Adrenal gland (tissue), 12 donors: ENCODE results near the gene SHANK3. TPM values are rescaled to one million over a fixed set of nuclear protein-coding genes. Genes with fewer than 3 reads are reported as not detected.

Experiments used
- DNase-seq, 7 donors: peaks; one replicate each; pipeline ENCODE4 v3.0.0-alpha.2; 2019 to 2020
- H3K27ac ChIP-seq, 5 donors: fragments of 200-600 bp; sonication (generic) in 4 of 5; 1 replicate in 3 of 5; 2 replicates in 2 of 5; pipeline versions ENCODE4 v1.5.1 to v1.8.0; 2016 to 2020; ENCODE audit warnings: mild to moderate bottlenecking in 1 of 5
- H3K27me3 ChIP-seq: fragments of 200-600 bp; 2 replicates; pipeline ENCODE4 v1.8.0; 2021
- H3K36me3 ChIP-seq, 2 donors: fragments of 200-600 bp; replicated peaks in 1 of 2; 1 replicate in 1 of 2; 2 replicates in 1 of 2; pipeline versions ENCODE4 v1.5.1 to v1.8.0; 2018 to 2022
- H3K4me1 ChIP-seq, 2 donors: fragments of 200-600 bp; replicated peaks in 1 of 2; 1 replicate in 1 of 2; 2 replicates in 1 of 2; pipeline versions ENCODE4 v1.5.1 to v1.8.0; 2018 to 2021
- H3K4me3 ChIP-seq, 4 donors: fragments of 200-600 bp; sonication (generic) in 3 of 4; one replicate each; pipeline ENCODE4 v1.5.1; 2016 to 2018
- H3K9me3 ChIP-seq, 3 donors: fragments of 200-600 bp; sonication (generic) in 1 of 3; replicated peaks in 1 of 3; 1 replicate in 2 of 3; 2 replicates in 1 of 3; pipeline versions ENCODE4 v1.5.1 to v1.8.0; 2016 to 2021
- POLR2A ChIP-seq, 2 donors: fragments of 450-650 bp; IDR thresholded peaks; one replicate each; pipeline ENCODE4 v1.6.1; 2017; ENCODE audit warnings: antibody characterized with exemption in 2 of 2, mild to moderate bottlenecking in 2 of 2, moderate library complexity in 1 of 2
- WGBS, 4 donors: extraction: QIAGEN DNeasy Blood & Tissue Kit in 2 of 4; methylation state at CpG; one replicate each; pipeline versions ENCODE4 v1.1.5 to v1.1.7; 2013 to 2017; 5-methylcytosine and 5-hydroxymethylcytosine counted together
- intact Hi-C, 2 donors: fragments of 100-400 bp; cut with DNase I; formaldehyde crosslinking; loops; one replicate each; pipeline versions ENCODE4 v1.14.1 to v1.15.0; 2022 to 2023
- polyA plus RNA-seq, 3 donors: library from polyadenylated mRNA; stranded (reverse); fragments of 200-250 nt in 2 of 3; fragments of 350-450 nt in 1 of 3; fragmentation: Illumina TruSeq in 1 of 3; extraction: RNeasy Lipid Tissue Mini Kit (QIAGEN cat#74804) in 1 of 3; gene quantifications; one replicate each; pipeline ENCODE4 v1.2.3, GENCODE V29; 2013 to 2014
- total RNA-seq, 9 donors: library from RNA; depleted of rRNA in 4 of 9; stranded (reverse); fragments of >200 nt in 4 of 9; fragments of 120-200 nt in 1 of 9; fragmentation: NEBNext Ultra II Directional in 1 of 9; extraction: Animal tissue kit (Norgen Biotek cat#: 25700) in 1 of 9; gene quantifications; one replicate each; pipeline versions ENCODE4 v1.1.0 to v1.2.4, GENCODE V29; 2013 to 2023
- TF ChIP-seq, protein P1 (sequence below), 6 experiments: fragments of 450-650 bp in 4 of 6; fragments of 200-600 bp in 2 of 6; sonication (generic) in 1 of 6; IDR thresholded peaks; 1 replicate in 5 of 6; 2 replicates in 1 of 6; pipeline versions ENCODE4 v1.5.1 to v1.8.0; 2016 to 2021; ENCODE audit warnings: antibody characterized with exemption in 6 of 6, mild to moderate bottlenecking in 2 of 6, moderate library complexity in 1 of 6
- donor health status: healthy with polysubstance abuse.
- donor health status: Bipolar disorder and iron deficiency.
- donor health status: DM: yes; HTN: yes; CAD: no.
- donor health status: DM: no; HTN: no; CAD: no.
- donor health status: DM: no; HTN: no; CAD: no.
- donor health status: DM: yes; HTN: yes; CAD: no.

The SHANK3 gene
- total and polyA plus RNA-seq, 12 donors = 0.88 to 44.0 (median 9.8) TPM

- TF ChIP-seq, protein P1, sequence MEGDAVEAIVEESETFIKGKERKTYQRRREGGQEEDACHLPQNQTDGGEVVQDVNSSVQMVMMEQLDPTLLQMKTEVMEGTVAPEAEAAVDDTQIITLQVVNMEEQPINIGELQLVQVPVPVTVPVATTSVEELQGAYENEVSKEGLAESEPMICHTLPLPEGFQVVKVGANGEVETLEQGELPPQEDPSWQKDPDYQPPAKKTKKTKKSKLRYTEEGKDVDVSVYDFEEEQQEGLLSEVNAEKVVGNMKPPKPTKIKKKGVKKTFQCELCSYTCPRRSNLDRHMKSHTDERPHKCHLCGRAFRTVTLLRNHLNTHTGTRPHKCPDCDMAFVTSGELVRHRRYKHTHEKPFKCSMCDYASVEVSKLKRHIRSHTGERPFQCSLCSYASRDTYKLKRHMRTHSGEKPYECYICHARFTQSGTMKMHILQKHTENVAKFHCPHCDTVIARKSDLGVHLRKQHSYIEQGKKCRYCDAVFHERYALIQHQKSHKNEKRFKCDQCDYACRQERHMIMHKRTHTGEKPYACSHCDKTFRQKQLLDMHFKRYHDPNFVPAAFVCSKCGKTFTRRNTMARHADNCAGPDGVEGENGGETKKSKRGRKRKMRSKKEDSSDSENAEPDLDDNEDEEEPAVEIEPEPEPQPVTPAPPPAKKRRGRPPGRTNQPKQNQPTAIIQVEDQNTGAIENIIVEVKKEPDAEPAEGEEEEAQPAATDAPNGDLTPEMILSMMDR (IDR thresholded peaks at IDR 0.05) = no peak
- TF ChIP-seq POLR2A (IDR thresholded peaks at IDR 0.05) = no peak
- H3K27ac ChIP-seq = no peak overlapping the region
- no peaks in the 10 kb centered on the region for H3K27me3 ChIP-seq
- DNase-seq = no peak
- H3K4me3 ChIP-seq = no peak overlapping the region
- H3K4me1 ChIP-seq = no peaks in the 10 kb centered on the region
- 67 to 77% (median 73%) methylated on average over 13 of the region's 13 CpGs for WGBS, 4 donors
- H3K9me3 ChIP-seq = no peaks in the 10 kb centered on the region
- H3K36me3 ChIP-seq = no peaks in the 10 kb centered on the region
- intact Hi-C loops = no loop called here
These were observed 40.4 kb downstream of the SHANK3 start for GRCh38 chr22:50713008-50713385.

DNA sequence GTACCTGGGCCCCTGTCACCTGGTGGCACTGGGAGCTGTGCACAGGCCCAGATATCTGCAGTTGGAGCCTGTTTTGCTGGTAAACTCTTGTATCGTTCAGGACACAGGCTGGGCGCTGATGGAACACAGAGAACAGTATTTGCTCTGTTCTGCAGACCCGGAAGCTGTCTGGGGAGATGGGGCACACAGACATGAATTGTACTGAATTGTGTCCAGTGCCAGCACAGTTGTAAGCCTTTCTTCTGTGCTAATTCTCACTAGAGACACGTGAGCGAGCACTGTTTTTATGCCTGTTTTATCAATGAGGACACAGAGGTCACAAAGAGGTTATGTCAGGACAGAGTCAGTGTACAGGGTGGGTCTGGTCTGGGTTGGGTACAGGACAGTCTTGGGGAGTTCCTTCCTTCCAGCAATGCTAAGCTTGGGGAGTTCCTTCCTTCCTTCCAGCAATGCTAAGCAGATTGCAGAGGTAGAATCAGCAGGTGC is 41.0 kb downstream of the SHANK3 start:
- 60 to 76% (median 73%) methylated on average over 5 of the region's 5 CpGs for WGBS, 4 donors
- H3K36me3 ChIP-seq = no peaks in the 10 kb centered on the region
- no peak overlapping the region for H3K4me3 ChIP-seq
- H3K9me3 ChIP-seq = no peaks in the 10 kb centered on the region
- no peaks in the 10 kb centered on the region for H3K27me3 ChIP-seq
- H3K27ac ChIP-seq = peak overlapping the region in 1 of 5 donors; percentile 55
- intact Hi-C loops = no loop called here
- no peak for DNase-seq
- TF ChIP-seq POLR2A (IDR thresholded peaks at IDR 0.05) = no peak
- TF ChIP-seq, protein P1 (IDR thresholded peaks at IDR 0.05) = no peak
- no peaks in the 10 kb centered on the region for H3K4me1 ChIP-seq

DNA sequence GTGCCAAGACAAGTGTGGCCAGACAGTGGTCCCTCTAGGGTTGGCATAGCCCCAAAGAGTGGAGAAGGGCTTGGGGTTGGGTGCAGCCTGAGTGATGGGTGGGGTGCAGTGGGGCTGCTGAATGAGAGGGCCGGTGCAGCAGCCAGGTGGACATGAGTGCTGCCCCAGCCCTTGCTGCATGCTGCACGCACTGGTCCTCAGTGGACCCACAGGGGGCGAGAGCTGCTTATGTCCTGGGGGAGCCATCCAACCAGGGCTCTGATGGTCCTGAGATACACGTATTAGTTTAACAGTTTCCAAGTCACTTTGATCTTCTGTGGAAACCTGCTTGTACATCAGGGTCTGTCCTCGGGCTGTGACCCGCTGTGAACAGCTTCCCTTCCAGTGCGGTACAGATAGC is 41.5 kb downstream of the SHANK3 start:
- Histone ChIP-seq H3K9me3 (no peaks in the 10 kb centered on the region), H3K4me3 (no peak overlapping the region), H3K36me3 (no peaks in the 10 kb centered on the region), H3K27me3 (no peaks in the 10 kb centered on the region), H3K27ac (peak overlapping the region in 1 of 5 donors; percentile 55), H3K4me1 (no peaks in the 10 kb centered on the region)
- intact Hi-C loops = no loop called here
- DNase-seq = no peak
- TF ChIP-seq POLR2A (IDR thresholded peaks at IDR 0.05) = no peak
- TF ChIP-seq, protein P1 (IDR thresholded peaks at IDR 0.05) = no peak
- 84 to 93% (median 87%) methylated on average over 4 to 7 of the region's 7 CpGs for WGBS, 4 donors

- H3K4me1 ChIP-seq = no peaks in the 10 kb centered on the region
- TF ChIP-seq, protein P1 (IDR thresholded peaks at IDR 0.05) = no peak
- no peak for TF ChIP-seq POLR2A (IDR thresholded peaks at IDR 0.05)
- WGBS, 4 donors = 88 to 93% (median 90%) methylated on average over 18 to 22 of the region's 22 CpGs
- intact Hi-C loops = no loop called here
- peaks cover 4% of the 10 kb centered on the region for H3K27me3 ChIP-seq
- H3K9me3 ChIP-seq = no peaks in the 10 kb centered on the region
- H3K27ac ChIP-seq = no peak overlapping the region
- no peaks in the 10 kb centered on the region for H3K36me3 ChIP-seq
- no peak overlapping the region for H3K4me3 ChIP-seq
- DNase-seq = no peak
These were observed 42.1 kb downstream of the SHANK3 start for GRCh38 chr22:50714631-50715179.
